ENCODE measurements around the gene ATP9A.
"Not testable (repeated sequence)": the region's sequence is repeated elsewhere in the genome, so short reads cannot be mapped to it uniquely, and the experiment has no call there.

The ATP9A gene

DNA sequence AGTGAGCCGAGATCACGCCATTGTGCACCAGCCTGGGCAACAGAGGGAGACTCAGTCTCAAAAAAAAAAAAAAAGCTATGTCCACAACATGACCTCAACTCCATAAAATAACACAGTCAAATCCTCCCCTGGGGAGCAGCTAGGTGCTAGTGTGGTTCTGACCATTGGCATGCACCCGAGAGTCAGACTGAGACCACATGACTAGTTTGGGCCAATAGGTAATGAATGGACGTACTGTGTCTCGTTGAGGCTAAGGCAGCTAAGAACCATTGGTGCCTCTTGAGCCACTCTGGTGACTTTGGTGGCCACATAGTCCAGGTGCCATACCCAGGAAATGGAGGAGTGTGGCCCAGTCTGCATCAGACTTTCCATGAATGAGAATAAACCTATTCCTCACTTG, 40.3 kb downstream of the ATP9A start:
- DNase-seq (no peak), ATAC-seq (no peak)

DNA sequence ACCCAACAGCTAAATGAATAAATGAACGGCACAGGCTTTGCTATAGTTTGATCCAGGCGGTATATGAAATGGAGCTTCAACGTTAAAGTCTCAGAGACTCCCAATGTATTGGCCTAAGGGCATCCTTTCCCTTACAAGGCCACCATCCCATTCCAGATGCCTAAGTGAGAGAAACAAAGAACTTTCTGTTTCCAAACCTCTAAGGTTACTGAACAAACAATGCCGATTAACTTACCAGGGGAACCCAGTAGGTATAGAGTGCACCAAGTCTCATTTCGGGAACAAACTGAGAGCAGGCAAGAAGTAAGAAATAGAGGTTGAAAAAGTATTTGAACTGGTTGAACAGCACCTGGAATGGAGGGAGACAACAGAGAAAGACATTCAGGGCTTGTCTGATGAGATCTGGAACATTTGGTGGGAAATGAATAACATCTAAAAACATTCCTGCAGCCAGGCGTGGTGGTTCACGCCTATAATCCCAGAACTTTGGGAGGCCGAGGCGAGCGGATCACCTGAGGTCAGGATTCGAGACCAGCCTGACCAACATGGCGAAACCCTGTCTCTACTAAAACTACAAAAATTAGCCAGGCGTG, 42.5 kb downstream of the ATP9A start:
- ATAC-seq: no peak
- no peak for DNase-seq

DNA sequence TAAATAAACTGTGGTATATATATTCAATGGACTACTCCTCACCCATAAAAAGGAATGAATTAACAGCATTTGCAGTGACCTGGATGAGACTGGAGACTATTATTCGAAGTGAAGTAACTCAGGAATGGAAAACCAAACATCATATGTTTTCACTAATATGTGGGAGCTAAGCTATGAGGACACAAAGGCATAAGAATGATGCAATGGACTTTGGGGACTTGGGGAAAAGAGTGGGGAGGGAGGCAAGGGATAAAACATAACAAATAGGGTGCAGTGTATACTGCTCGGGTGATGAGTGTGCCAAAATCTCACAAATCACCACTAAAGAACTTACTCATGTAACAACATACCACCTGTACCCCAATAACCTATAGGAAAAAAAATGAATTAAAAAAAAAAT, 45.2 kb downstream of the ATP9A start:
- ATAC-seq, DNase-seq: not testable (repeated sequence)

DNA sequence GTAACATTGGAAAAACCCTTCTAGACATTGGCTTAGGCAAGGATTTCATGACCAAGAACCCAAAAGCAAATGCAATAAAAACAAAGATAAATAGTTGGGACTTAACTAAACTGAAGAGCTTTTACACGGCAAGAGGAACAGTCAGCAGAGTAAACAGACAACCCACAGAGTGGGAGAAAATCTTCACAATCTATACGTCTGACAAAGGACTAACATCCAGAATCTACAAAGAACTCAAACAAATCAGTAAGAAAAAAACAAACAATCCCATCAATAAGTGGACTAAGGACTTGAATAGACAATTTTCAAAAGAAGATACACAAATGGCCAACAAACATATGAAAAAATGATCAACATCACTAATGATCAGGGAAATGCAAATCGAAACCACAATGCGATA, 45.9 kb downstream of the ATP9A start:
- not testable (repeated sequence) for DNase-seq, ATAC-seq

DNA sequence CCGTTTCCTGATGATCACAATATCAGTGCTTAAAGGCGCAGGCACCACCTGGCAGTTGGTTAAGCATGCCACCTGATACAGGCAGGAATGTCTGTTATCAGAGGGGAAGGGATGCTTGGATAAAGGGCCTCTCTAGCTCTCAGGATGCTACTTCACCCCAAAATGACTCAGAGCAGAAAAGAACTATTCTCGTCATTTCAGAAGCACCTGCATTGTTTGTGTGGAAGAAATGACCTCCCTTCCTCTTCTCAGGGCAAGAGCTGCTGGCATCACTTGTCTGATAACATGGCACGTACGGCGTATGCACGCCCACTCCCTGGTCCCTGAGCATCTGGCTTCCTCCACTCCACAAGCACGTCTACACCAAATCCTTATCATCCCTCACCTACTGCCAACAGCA, 47.3 kb downstream of the ATP9A start:
- ATAC-seq: no peak
- DNase-seq: no peak

DNA sequence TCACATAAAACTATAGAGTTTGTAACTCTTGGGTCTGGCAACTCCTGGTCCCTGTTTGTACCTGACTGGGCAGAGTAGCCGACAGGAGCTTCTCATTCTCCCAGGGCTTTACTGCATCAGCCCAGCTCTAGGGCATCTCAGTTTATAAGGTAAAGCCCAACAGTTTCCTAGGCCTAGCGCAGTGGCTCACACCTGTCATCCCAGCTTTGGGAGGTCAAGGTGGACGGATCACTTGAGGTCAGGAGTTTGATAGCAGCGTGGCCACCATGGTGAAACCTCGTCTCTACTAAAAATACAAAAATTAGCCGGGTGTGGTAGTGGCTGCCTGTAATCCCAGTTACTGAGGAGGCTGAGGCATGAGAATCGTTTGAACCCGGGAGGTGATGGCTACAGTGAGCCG, 47.8 kb downstream of the ATP9A start:
- ATAC-seq (no peak), DNase-seq (no peak)

DNA sequence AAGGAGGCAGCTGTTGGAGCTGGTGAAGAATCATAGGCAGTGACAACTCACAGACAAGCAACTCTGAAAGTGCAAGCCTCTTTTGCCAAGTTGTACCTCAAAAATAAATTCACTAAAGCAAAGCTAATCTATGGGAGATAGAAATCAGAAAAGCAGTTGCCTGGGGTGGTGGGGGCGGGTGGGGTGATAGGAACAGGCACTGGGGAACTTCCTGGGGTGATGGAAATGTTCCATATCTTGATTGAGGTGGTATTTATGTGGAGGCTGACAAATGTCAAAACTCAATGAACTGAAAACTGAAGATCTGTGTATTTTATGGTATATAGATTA, 52.4 kb downstream of the ATP9A start:
- peak; percentile 60 for ATAC-seq
- no peak for DNase-seq

DNA sequence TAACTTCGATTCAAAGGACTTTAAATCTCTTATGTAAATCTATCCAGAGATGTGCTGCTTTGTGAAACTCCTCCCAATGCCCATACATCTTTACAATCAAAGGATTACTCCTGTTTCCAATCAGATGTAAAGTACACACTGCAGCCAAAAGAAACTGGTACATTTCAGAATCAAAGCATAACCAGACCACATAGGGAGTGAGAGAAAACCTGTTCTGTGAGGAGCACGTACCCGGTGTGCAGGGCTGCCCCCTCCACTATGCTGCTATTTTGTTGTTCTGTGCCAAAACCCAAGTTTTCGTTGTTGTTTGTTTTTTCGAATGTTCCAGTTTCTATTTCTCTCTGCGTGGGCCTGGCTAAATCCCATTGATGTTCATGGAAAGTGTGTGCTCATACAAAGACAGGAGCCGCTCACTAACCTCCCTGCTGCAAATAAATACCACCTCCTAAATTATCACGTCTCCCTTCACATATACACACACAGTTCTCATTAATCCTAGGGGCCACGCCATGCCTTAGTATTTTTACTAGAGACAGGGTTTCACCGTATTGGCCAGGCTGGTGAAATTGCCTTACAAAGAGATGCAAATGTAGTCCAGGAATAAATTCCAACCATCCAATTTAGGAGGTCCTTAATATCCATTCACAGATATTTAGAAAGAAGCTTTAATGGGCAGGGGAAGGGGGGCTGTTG, 52.9 kb downstream of the ATP9A start:
- no peak for DNase-seq
- peak; percentile 47 for ATAC-seq

DNA sequence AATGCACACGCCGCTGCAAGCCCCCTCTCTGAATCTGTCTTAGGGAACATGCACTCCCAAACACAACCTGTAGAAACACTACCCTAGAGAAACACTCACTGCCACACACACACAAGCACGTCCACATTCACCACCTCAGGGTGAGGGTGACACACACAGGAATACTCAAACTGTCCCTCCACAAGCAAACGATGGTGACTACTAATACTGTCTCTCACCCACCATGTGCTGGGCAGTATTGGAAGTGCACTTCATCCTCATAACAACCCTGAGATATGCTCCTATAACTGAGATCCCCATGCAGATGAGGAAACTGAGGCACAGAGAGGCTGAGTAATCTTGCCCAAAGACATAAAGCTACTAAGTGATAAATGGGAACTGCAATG, 55.0 kb downstream of the ATP9A start:
- DNase-seq (no peak), ATAC-seq (no peak)

DNA sequence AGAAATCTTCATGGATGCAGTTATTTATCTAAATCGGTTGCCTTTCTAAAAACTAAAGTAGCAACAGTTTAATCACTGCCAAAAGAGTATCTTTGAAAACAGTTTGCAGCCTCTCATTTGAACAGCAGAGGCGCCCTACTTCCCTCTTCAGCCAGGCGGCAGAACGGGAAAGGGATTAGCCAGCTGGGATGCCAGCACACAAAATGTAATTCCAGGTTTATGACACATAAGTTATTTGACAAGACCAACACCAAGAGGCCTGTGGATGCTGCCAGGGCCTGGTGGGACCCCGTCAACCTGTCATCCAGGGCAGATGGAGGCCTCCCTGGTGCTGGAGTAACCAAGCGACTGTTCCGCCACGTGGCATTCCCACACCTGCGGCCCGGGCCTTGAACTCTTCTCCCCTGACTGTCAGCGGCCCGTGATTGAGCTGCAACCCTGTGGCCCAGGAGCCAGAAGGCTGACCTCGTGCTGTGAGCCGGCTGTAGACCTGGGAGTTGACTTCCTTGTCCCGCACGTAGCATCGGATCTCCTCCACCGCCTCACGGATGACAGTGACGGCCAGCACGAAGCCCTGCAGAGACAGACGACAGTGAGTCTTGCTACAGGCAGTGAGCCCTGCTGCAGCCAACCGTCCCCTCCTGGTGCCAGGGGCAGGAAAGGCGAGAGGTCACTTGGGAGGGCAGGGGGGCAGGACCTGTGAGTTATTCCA, 55.5 kb downstream of the ATP9A start:
- DNase-seq (no peak), ATAC-seq (no peak)

DNA sequence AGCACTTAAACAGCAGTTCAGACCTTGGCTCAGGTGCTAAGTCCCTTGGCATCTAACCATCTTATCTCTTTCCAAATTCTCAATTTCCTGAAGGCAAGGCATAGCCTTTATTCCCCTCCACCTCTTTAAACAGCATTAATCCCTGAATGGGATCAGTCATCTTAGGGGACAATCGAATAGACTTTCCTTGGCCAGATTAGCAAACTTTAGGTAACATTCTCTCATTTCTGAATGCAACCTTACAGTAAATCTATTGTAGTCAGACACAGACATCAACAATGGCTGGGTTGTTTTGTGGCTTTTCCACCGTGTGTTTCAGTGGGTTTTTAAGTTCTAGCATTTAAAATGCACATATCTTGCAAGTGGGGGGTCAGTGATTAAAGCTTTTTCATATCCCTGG, 56.8 kb downstream of the ATP9A start:
- ATAC-seq (no peak), DNase-seq (no peak)

DNA sequence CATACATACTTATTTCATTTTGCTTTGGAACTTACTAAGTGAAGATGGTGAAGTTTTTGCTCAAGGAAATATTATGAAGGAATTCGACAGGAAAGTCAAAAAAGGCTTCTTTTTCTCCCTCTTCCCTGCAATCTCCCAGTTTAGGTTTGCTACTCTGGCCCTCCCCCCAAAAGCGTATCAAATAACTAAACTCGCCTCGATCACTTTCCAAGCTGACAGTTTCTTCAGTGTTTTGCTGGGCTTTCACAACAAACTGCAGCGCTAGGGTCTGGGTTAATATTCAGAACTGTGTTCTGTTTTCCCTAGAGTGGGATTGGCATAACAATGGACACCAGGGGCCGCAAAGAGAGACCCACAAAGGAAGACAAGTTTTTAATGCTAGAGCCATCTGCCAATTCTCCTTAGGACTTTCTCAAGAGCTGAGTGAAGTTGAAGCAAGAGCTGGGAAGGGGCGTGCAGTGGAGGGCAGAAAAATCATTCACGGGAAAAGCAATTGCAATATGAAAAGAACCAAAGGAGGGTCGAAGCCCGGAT, 57.8 kb downstream of the ATP9A start:
- DNase-seq (no peak), ATAC-seq (no peak)

DNA sequence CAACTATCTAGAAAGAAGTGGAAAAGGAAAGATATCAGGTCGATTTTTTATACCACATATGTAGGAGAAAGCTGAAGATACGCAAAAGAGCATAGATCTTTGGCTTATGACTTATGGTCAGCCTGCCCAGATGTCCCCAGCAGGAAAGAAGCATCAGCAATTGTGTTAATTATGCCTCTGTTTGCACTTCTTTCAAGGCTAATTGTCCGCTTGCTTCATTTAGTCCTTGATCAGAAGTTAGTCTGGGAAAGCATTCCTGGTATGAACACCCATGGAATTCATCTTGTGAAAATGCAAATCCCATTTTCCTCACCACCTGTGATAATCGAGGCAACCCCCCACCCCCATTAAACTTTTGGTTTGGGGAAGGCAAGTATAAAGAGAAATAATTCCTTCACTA, 62.8 kb downstream of the ATP9A start:
- DNase-seq: no peak
- ATAC-seq: no peak

DNA sequence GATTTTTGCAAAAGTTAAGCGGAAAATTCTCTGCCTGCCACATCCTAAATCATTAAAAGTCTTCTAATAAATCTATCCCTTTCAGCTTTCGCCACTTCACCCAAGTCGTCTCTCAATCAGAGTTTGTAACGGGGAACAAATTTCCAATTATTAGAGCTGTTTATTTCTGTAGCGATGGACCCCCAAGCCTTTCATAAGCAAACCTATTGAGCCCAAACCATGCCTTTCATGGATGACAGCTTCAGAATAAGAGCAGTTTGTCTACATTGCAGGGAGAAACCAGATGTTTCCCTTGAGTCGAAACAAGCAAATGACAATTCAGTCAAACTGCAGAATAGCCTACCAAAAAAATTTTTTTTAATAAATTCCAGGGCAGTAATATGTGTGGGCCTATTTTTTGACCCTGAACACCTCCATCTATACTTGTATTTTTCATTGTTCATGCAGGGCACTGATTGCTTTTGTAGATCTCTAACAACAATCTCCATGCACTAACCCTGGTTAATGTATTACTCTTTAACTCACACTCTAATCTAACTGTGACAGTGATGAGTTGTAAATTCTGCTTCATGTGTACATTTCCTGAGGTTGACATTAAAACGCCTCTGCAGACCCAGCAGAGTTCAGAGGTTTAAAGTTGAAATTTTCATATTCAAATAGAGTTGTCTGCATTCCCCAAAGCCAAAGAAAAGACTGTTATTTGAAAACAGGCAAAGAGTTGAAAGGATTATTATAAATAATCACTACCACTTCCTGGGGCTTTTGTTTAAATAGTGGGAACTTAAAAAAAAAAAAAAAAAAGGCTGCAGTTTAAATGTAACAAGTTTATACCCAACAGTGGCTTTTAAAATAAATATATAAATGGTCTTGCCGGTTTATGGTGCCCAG, 64.5 kb downstream of the ATP9A start:
- peak; percentile 36 for ATAC-seq
- DNase-seq: no peak

DNA sequence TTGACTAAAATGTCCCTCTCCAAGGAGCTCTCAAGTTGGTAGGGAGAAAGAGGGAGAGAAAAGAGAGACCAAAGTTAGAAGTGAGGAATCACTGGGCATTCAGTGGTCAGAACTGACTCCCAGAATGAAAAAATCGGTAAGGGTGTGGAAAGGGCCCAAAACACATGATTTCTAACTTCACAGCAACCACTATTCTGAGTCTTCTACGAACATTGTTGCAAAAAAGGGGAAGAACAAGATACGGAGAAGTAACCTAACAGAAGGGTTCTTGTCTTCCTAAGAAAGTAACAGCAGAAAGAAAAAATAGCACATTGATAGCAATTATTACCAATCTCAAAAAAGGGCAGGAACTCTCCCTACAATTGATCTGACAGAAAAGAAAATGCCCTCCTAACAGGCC, 65.6 kb downstream of the ATP9A start:
- ATAC-seq: no peak

DNA sequence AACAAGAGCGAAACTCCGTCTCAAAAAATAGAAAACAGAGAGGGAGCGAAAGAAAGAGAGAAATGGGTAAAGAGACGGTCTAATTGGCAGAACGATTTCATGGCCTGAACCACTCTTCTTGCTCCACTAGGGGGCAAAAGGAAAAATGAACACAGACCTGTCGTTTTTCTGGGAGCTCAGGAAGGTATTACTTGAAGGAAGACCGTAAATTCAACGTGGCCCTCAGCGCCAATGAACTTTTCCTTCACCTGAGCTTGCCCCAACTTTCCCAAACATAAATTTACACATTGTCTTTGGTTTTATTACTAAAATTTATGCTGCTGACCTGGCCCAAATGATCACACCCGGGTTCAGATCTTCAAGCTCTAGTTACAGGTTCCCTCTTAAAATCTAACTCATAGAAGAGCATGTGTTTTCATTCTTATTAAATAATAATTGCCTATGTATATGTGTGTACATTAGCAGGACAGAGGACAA, 67.3 kb downstream of the ATP9A start:
- ATAC-seq (no peak), DNase-seq (peak; percentile 15)

More for the DNA sequence above, 65.6 kb downstream of the ATP9A start:
- DNase-seq: no peak

DNA sequence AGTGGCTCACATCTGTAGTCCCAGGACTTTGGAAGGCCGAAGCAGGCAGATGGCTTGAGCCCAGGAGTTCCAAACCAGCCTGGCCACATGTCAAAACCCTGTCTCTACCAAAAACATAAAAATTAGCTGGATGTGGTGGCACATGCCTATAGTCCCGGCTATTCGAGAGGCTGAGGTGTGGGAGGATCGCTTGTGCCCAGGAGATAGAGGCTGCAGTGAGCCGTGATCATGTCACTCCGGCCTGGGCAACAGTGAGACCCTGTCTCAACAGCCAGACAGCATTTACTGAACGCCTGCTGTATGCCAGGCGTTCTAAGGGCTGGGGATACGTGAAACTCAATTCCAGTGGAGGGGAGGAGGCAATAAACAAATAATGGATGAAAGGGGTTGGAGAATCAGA, 69.9 kb downstream of the ATP9A start:
- ATAC-seq (no peak), DNase-seq (no peak)

DNA sequence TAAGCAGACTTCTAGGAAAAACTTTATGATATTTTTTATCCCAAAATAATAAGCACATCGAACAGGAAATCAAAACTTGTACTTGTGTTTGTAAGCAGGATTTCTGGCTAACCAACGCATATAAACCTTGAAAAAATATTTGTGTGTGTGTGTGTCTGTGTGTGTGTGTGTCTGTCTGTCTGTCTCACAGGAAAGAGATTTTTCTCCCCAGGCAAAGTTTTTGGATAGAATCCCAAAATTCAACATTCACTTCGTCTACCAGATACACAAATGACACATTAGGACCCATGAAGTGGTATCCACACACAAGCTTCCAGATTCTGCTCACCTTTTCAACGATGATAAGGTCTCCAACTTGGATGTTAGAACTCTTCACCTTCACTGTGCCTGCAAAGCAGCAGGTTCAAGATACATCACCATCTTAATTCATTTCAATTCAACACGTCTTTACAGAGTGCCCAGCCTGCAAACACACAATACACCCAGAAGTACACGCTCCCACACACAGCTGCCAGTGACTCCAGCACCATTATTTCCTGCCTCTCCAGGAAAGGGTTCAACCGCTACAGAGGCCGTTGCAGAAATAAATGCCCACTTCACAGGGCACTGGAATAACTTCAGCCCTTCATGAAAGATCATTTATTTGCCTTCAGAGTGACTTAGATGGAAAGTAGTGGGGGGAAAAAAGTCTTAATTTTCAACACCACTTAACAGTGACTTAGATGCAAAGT, 70.9 kb downstream of the ATP9A start:
- DNase-seq: no peak
- no peak for ATAC-seq

DNA sequence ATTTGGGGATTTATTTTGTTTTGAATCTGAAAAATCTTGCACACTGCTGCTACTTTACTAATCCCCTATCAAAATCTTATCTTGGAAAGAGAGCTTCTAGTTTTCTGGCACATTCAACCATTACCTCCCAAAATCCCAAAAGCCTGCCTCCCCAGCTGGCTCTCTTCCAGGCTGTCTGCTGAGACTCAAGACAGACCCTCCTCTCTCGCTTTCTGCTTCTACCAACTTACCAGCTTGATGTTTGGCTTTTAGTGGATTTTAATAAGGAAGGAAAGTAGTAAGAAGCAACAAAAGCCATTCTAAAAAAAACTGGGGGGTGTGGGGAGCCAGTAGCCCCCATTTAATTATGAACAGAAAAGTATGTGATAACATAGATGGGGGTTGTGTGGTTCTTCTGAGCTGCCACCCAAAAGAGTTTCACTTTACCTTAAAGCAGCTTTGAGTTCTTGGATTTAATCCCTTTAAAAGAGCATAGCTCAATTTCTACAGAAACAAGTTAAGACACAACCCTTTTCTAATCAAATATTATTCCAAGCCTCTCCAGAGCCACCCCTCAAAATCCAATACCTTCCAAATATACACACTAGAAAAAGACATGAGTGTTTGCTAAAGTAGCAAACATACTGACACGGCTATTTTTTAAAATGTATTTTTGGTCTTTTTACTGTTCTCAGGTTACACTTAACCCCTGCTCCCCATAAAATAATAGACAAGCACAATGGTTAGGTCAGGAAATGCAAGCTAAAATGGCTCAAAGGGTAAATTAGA, 71.7 kb downstream of the ATP9A start:
- ATAC-seq: no peak
- DNase-seq: no peak

DNA sequence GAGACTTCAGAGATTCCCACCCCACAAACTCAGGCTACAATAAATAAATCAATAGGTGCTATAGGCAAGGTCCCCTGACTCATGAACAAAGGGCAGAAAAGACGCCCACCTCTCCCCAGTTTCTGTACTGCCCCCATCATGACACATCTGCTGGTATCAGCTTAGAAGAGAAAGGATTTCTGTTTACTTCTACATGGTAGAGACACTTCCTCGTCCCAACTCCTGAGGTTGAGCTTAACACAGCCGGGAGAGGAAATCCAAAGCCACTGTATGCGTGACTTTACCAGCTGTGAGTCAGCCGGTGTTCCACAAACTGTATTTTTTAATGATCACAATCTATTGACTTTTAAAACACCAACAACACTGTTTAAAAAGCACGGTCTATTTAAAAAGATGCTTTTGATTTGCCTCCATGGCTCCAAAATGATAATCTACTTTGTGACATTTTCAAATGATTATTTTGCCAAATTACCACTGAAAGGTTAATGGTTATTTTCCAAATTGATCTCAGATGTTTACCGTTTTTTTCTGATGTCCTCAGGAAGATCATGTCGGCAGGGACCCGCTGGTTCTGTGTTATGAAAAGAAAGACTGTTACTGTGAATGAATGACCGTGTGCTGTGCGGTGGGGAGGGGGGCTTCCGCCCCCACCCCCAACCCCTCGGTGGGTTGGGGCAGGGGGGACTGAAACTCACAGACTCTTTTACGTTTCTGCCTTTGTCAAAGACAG, 72.5 kb downstream of the ATP9A start:
- peak; percentile 9 for DNase-seq
- peak; percentile 74 for ATAC-seq

Measured in stimulated activated naive CD8-positive, alpha-beta T cell treated with anti-CD3 and anti-CD28 coated beads, Interleukin-15, Interleukin-2, amounts not matched to agents 100 U/mL and 50 U/mL, for 24 hours (primary cell).